ENCODE data around the gene COL4A2.

COL4A2 gene

DNA sequence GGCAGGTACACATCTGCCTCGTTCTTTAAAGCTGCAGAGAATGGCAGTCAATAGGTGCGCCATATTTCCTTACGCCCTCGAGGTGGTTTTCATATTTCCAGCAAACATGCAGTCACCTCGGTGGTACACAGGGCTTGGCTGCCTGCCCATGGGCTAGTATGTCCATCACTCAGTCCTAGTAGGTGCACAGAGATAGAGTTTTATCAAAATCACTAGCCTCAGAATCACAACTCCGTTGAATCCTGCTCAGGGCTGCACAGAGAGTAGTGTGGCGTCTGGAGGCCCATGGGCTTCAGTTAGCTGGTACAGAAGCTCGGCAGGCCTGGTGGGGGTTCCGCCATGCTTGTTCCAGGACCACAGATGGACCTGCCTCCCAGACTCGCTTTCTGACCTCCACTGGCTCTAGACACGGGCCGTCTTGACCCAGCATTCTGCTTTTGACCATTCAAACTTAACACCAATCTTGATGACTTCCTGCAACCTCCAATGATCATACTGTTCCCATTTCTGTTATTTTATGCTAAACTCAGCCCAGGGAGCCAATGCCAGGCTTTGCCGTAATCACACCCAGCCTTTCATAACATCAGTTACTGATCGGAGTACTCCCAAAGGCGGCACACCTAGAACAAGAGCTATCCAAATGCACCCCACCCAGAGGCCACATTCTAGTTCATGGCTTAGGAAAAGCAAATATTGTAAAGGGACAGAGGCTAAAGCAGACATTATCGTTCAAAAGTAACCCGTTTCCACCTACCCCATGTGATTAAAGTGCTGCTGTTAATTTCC, 134.1 kb downstream of the COL4A2 start:
- no peak for DNase-seq
- TF ChIP-seq, protein P1, sequence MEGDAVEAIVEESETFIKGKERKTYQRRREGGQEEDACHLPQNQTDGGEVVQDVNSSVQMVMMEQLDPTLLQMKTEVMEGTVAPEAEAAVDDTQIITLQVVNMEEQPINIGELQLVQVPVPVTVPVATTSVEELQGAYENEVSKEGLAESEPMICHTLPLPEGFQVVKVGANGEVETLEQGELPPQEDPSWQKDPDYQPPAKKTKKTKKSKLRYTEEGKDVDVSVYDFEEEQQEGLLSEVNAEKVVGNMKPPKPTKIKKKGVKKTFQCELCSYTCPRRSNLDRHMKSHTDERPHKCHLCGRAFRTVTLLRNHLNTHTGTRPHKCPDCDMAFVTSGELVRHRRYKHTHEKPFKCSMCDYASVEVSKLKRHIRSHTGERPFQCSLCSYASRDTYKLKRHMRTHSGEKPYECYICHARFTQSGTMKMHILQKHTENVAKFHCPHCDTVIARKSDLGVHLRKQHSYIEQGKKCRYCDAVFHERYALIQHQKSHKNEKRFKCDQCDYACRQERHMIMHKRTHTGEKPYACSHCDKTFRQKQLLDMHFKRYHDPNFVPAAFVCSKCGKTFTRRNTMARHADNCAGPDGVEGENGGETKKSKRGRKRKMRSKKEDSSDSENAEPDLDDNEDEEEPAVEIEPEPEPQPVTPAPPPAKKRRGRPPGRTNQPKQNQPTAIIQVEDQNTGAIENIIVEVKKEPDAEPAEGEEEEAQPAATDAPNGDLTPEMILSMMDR (IDR thresholded peaks at IDR 0.05; ENCODE audit: low read depth, low read length) = no peak
- H3K27me3 ChIP-seq (ENCODE audit: insufficient read depth, low read depth, severe bottlenecking) = no peaks in the 10 kb centered on the region
- H3K36me3 ChIP-seq = peaks cover 11% of the 10 kb centered on the region; the same call in 1 of the 2 replicates
- no peak overlapping the region for H3K4me3 ChIP-seq (ENCODE audit: low read depth, low read length)
- no peak overlapping the region for H3K27ac ChIP-seq
- no peaks in the 10 kb centered on the region for H3K9me3 ChIP-seq (ENCODE audit: severe bottlenecking)

DNA sequence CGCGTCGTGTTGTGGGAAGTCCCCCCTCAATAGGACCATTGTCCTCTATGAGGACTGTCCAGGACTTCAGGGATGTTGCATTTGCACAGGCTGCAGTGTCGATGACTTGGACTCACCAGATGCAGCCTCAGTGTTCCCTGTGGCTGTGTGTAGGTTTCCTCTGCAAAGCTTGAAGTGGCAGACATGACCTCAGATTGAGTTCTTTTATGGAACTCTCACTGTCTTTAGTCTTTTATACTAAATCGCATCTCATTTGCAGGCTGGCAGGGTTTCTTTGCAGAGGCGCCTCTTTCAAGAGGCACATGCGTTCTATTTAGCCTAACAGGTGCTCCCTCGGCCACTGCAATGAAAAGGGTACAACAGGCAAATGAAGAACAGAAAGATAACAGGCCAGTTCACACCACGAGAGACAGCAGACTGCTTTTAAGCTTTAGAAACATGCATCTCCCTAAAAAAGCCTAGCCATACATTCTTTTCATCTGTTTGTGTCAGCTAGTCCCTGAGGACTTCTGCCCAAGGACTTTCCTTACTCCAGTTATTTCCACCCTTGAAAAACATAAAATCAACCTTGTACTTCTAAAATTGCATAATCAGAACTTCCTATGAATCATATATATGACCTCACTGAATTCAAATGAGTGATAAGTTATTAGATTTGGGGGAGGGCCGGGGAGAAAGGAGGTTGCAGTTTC, 136.0 kb downstream of the COL4A2 start:
- H3K36me3 ChIP-seq = peaks cover 13% of the 10 kb centered on the region
- H3K9me3 ChIP-seq (ENCODE audit: severe bottlenecking) = no peaks in the 10 kb centered on the region
- TF ChIP-seq, protein P1 (IDR thresholded peaks at IDR 0.05; ENCODE audit: low read depth, low read length) = no peak

GRCh38 chr13:110443622-110444225, 136.6 kb downstream of the COL4A2 start:
- no peak overlapping the region for H3K4me3 ChIP-seq (ENCODE audit: low read depth, low read length)
- H3K36me3 ChIP-seq = peaks cover 13% of the 10 kb centered on the region
- TF ChIP-seq, protein P1 (IDR thresholded peaks at IDR 0.05; ENCODE audit: low read depth, low read length) = no peak
- no peaks in the 10 kb centered on the region for H3K9me3 ChIP-seq (ENCODE audit: severe bottlenecking)
- no peaks in the 10 kb centered on the region for H3K27me3 ChIP-seq (ENCODE audit: insufficient read depth, low read depth, severe bottlenecking)
- H3K27ac ChIP-seq = no peak overlapping the region
- no peak for DNase-seq

More for the DNA sequence above, 136.0 kb downstream of the COL4A2 start:
- no peaks in the 10 kb centered on the region for H3K27me3 ChIP-seq (ENCODE audit: insufficient read depth, low read depth, severe bottlenecking)
- no peak for DNase-seq
- no peak overlapping the region for H3K4me3 ChIP-seq (ENCODE audit: low read depth, low read length)
- no peak overlapping the region for H3K27ac ChIP-seq

DNA sequence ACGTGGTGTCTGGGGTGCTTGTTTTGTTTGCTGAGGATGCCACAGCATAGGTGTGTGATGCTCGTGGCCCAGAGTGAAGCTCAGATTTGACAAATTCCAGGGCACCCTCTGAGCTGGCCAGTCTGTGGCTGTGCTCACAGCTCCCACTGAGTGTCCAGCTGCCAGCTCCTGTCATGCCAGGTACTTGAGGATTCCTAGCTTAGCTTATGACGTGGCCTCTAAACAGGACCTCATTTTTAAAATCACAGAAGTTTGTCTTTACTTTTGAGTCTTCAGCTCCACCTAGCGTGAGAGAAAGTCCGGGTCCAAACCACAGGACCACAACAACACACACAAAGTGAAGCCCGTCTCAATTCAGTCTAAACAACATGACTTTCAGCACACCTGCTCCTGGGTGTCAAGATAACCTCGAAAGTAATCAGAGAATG, 137.2 kb downstream of the COL4A2 start:
- DNase-seq = no peak
- Histone ChIP-seq H3K27me3 (ENCODE audit: insufficient read depth, low read depth, severe bottlenecking) (no peaks in the 10 kb centered on the region), H3K9me3 (ENCODE audit: severe bottlenecking) (no peaks in the 10 kb centered on the region), H3K27ac (no peak overlapping the region), H3K36me3 (peaks cover 13% of the 10 kb centered on the region), H3K4me3 (ENCODE audit: low read depth, low read length) (no peak overlapping the region)
- TF ChIP-seq, protein P1 (IDR thresholded peaks at IDR 0.05; ENCODE audit: low read depth, low read length) = no peak

DNA sequence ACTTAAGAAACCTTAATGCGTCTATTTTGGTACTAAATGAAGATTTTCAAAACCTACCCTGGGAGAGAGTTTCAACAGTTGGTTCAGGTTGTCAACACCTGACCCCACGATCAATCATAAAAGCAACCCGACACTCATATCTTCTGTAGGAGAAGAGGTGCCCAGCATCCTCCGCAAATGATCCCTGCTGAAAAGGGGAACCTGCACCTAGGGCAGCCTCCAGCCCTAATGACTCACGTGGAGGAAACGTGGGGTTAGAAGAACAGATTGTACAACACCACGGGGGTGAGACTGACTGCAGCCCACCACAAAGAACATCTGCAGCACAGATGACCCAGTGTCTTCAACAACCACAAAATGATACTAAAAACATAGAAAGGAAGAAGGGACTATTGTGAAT, 138.1 kb downstream of the COL4A2 start:
- H3K27me3 ChIP-seq (ENCODE audit: insufficient read depth, low read depth, severe bottlenecking) = no peaks in the 10 kb centered on the region
- no peak overlapping the region for H3K4me3 ChIP-seq (ENCODE audit: low read depth, low read length)
- H3K27ac ChIP-seq = no peak overlapping the region
- peaks cover 10% of the 10 kb centered on the region for H3K36me3 ChIP-seq
- no peak for DNase-seq
- TF ChIP-seq, protein P1 (IDR thresholded peaks at IDR 0.05; ENCODE audit: low read depth, low read length) = no peak
- H3K9me3 ChIP-seq (ENCODE audit: severe bottlenecking) = no peaks in the 10 kb centered on the region

Data from WERI-Rb-1 (cell line).